ENCODE measurements around the gene MDH2.

GRCh38 chr7:76044375-76044865 is 3.5 kb upstream of the MDH2 start:
- TF ChIP-seq SIN3A (IDR thresholded peaks at IDR 0.05; ENCODE audit: borderline replicate concordance, insufficient read depth, low read length) (no peak), POLR2AphosphoS5 (IDR thresholded peaks at IDR 0.05; ENCODE audit: low read depth, low read length) (no peak), TAF1 (IDR thresholded peaks at IDR 0.05; ENCODE audit: borderline replicate concordance, insufficient read depth, low read length) (no peak), FOXP2 (optimal IDR thresholded peaks at IDR 0.05; ENCODE audit: borderline replicate concordance, extremely low read depth, extremely low read length, insufficient read depth) (no peak)
- TF ChIP-seq, protein P1, sequence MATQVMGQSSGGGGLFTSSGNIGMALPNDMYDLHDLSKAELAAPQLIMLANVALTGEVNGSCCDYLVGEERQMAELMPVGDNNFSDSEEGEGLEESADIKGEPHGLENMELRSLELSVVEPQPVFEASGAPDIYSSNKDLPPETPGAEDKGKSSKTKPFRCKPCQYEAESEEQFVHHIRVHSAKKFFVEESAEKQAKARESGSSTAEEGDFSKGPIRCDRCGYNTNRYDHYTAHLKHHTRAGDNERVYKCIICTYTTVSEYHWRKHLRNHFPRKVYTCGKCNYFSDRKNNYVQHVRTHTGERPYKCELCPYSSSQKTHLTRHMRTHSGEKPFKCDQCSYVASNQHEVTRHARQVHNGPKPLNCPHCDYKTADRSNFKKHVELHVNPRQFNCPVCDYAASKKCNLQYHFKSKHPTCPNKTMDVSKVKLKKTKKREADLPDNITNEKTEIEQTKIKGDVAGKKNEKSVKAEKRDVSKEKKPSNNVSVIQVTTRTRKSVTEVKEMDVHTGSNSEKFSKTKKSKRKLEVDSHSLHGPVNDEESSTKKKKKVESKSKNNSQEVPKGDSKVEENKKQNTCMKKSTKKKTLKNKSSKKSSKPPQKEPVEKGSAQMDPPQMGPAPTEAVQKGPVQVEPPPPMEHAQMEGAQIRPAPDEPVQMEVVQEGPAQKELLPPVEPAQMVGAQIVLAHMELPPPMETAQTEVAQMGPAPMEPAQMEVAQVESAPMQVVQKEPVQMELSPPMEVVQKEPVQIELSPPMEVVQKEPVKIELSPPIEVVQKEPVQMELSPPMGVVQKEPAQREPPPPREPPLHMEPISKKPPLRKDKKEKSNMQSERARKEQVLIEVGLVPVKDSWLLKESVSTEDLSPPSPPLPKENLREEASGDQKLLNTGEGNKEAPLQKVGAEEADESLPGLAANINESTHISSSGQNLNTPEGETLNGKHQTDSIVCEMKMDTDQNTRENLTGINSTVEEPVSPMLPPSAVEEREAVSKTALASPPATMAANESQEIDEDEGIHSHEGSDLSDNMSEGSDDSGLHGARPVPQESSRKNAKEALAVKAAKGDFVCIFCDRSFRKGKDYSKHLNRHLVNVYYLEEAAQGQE (IDR thresholded peaks at IDR 0.05; ENCODE audit: insufficient read depth in 1 of 2, low read depth in 2 of 2, low read length in 2 of 2) = no peak
